Left ventricle myocardium inferior (tissue), 1 donor: Measurements from ENCODE around the gene APOBEC3B. TPM values are rescaled to one million over a fixed set of nuclear protein-coding genes. Genes with fewer than 3 reads are reported as not detected.
"Not testable (repeated sequence)": the region's sequence is repeated elsewhere in the genome, so short reads cannot be mapped to it uniquely, and the experiment has no call there.

Experiments used
- DNase-seq: peaks from one replicate; pipeline ENCODE4 v3.0.0-alpha.2; 2020
- H3K27ac ChIP-seq: fragments of 200-600 bp; replicated peaks from 2 replicates; pipeline ENCODE4 v1.8.0; 2021
- H3K27me3 ChIP-seq: fragments of 200-600 bp; 2 replicates; pipeline ENCODE4 v1.8.0; 2021; ENCODE audit warnings: low read depth
- H3K36me3 ChIP-seq: fragments of 200-600 bp; 2 replicates; pipeline ENCODE4 v1.8.0; 2021
- H3K4me1 ChIP-seq: fragments of 200-600 bp; 2 replicates; pipeline ENCODE4 v1.8.0; 2021
- H3K4me3 ChIP-seq: fragments of 200-600 bp; 2 replicates; pipeline ENCODE4 v1.8.0; 2021; ENCODE audit warnings: mild to moderate bottlenecking, moderate library complexity
- H3K9me3 ChIP-seq: fragments of 200-600 bp; replicated peaks from 2 replicates; pipeline ENCODE4 v1.8.0; 2021
- intact Hi-C: fragments of 100-400 bp; cut with micrococcal nuclease; formaldehyde crosslinking; loops from one replicate; pipeline ENCODE4 v1.11.0; 2022
- total RNA-seq: library from RNA; stranded (reverse); fragmentation: NEBNext Ultra II Directional; extraction: Animal tissue kit (Norgen Biotek cat#: 25700); gene quantifications from one replicate; pipeline ENCODE4 v1.2.1, GENCODE V29; 2021
- TF ChIP-seq, protein P1 (sequence below): fragments of 200-600 bp; IDR thresholded peaks from 2 replicates; pipeline ENCODE4 v1.8.0; 2021; ENCODE audit warnings: antibody characterized with exemption, mild to moderate bottlenecking, borderline replicate concordance
- donor health status: DM: no; HTN: yes; CAD: no; lungs with severe emphysema.

The APOBEC3B gene
- total RNA-seq, 1 donor from 2014 or later, result 0.52 TPM

DNA sequence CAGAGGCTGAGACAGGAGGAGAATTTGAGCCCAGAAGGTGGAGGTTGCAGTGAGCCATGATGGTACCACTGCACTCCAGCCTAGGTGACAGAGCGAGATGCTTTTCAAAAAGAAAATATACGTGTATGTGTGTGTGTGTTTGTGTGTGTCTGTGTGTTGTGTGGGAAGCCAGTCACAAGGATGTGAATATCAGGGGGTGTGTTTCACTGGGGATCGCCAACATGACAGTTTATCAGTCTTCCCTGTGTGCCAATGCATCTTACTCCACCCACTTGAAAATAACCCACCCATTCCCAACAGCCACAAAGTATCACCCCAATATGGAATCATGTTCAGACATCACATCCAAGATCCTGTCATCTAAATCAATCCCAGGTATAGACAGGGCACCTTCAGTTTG lies 10.4 kb upstream of the APOBEC3B start:
- intact Hi-C loops, result no loop called here
- TF ChIP-seq, protein P1, sequence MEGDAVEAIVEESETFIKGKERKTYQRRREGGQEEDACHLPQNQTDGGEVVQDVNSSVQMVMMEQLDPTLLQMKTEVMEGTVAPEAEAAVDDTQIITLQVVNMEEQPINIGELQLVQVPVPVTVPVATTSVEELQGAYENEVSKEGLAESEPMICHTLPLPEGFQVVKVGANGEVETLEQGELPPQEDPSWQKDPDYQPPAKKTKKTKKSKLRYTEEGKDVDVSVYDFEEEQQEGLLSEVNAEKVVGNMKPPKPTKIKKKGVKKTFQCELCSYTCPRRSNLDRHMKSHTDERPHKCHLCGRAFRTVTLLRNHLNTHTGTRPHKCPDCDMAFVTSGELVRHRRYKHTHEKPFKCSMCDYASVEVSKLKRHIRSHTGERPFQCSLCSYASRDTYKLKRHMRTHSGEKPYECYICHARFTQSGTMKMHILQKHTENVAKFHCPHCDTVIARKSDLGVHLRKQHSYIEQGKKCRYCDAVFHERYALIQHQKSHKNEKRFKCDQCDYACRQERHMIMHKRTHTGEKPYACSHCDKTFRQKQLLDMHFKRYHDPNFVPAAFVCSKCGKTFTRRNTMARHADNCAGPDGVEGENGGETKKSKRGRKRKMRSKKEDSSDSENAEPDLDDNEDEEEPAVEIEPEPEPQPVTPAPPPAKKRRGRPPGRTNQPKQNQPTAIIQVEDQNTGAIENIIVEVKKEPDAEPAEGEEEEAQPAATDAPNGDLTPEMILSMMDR, result no peak
- H3K27me3 ChIP-seq, result no peaks in the 10 kb centered on the region
- no peaks in the 10 kb centered on the region for H3K4me1 ChIP-seq
- no peak overlapping the region for H3K4me3 ChIP-seq
- H3K27ac ChIP-seq, result no peak overlapping the region
- no peak for DNase-seq
- H3K9me3 ChIP-seq, result no peaks in the 10 kb centered on the region
- no peaks in the 10 kb centered on the region for H3K36me3 ChIP-seq

DNA sequence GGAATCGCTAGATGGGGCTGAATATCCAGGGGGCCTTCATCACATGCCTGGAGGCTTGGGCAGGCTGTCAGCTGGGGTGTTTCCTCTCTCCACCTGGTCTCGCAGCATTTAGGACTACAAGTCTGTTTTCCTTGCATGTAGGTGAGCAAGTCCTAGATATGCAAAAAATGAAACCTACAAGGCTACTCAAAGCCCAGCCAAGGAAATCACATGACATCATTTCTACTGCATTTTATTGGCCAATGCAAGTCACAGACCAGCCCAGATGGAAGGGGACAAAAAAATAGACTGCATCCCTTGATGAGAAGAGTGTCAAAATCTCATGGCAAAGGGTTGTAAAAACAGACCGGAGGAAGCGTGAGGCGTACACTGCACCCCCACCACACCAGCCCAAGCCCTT lies 9.6 kb upstream of the APOBEC3B start:
- no peaks in the 10 kb centered on the region for H3K36me3 ChIP-seq
- TF ChIP-seq, protein P1, result no peak
- DNase-seq, result no peak
- H3K4me1 ChIP-seq, result no peaks in the 10 kb centered on the region
- intact Hi-C loops, result no loop called here
- H3K9me3 ChIP-seq, result no peaks in the 10 kb centered on the region
- H3K27ac ChIP-seq, result no peak overlapping the region
- no peak overlapping the region for H3K4me3 ChIP-seq
- no peaks in the 10 kb centered on the region for H3K27me3 ChIP-seq

DNA sequence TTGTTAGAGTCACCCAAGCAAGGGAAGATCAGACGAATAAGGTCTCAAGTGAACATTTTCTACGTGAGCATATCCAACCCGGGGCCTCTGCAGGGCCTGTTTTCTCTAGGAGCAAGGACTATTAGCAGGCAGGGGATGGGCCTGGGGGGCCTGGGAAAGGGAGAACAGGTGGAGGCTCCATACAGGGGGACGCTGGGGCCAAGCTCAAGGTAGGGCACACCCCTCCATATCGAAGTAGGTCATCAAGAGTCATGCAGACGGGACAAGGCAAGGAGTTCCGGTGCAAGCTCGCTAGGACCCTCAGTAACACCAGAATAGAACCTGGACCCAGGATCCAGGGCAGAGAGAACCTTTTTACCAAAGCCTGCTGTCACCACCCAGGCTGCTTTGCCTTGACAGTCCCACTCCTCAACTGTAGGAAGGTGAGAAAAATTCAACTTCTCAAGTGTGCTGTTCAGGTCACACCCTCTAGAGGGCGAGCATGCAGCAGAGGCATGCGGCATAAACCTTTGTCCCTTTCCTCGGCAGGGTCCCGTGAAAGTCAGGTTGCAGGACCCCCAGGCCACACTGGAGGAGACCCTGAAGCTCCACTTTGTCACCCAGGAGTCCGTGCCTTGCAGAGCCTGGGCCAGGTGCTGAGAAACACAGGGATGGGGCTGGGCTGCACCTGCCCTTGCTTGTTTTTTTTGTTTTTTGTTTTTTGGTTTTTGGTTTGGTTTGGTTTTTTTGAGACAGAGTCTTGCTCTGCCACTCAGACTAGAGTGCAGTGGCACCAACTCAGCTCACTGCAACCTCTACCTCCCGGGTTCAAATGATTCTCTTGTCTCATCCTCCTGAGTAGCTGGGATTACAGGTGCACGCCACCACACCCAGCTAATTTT lies 8.6 kb upstream of the APOBEC3B start:
- H3K4me1 ChIP-seq, result no peaks in the 10 kb centered on the region
- H3K27me3 ChIP-seq, result no peaks in the 10 kb centered on the region
- no peaks in the 10 kb centered on the region for H3K9me3 ChIP-seq
- no peaks in the 10 kb centered on the region for H3K36me3 ChIP-seq
- DNase-seq, result no peak
- intact Hi-C loops, result no loop called here
- no peak overlapping the region for H3K4me3 ChIP-seq
- TF ChIP-seq, protein P1, result peak; percentile 66
- H3K27ac ChIP-seq, result no peak overlapping the region

DNA sequence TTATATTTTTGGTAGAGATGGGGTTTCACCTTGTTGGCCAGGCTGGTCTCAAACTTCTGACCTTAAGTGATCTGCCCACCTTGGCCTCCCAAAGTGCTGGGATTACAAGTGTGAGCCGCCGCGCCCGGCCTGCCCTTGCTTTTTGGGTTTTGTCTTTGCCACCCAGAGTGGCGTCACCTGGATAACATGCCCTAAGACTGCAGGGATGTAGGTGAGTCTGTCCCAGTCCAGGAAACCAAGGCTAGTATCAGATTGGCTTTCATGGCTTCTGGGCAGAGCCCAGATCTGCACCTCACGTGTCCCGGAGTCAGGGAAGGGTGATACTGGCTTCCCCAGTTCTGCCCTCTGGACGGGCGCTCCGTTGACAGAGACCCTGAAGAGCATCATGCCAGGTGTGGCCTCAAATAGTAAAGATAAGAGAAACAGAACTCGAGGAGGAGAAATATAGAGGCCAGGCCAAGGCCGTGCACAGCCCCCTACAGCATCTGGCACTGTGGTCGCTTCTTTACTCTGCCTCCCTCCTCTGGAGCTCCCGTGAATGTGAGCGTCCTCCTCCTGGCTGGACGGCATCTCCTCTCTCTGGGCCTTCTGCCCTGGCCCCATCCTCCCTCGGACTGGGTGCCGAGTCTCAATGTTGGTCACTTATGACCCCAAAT lies 7.8 kb upstream of the APOBEC3B start:
- no peak for DNase-seq
- intact Hi-C loops, result no loop called here
- no peaks in the 10 kb centered on the region for H3K27me3 ChIP-seq
- no peak overlapping the region for H3K4me3 ChIP-seq
- H3K36me3 ChIP-seq, result no peaks in the 10 kb centered on the region
- no peak overlapping the region for H3K27ac ChIP-seq
- no peaks in the 10 kb centered on the region for H3K9me3 ChIP-seq
- H3K4me1 ChIP-seq, result no peaks in the 10 kb centered on the region
- TF ChIP-seq, protein P1, result no peak

DNA sequence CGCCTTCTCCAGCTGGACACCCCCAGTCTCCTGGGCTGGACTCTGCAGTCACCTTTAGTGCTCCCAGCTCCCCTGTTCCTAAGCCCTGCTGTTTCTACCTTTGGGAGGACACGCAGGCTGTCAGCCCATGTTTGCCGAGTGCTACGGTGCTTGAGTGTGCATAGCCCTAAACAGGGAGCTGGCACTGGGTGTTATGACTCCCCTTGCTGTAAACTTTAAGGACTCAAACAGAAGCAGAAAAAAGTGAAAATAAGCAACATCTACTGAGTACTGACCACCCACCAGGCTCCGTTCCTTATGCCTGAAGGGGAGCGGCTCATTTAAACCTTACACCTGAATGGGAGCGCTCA lies 7.3 kb upstream of the APOBEC3B start:
- Histone ChIP-seq H3K9me3 (no peaks in the 10 kb centered on the region), H3K27ac (no peak overlapping the region), H3K36me3 (no peaks in the 10 kb centered on the region), H3K4me3 (no peak overlapping the region), H3K27me3 (no peaks in the 10 kb centered on the region), H3K4me1 (no peaks in the 10 kb centered on the region)
- TF ChIP-seq, protein P1, result no peak
- intact Hi-C loops, result no loop called here
- no peak for DNase-seq

DNA sequence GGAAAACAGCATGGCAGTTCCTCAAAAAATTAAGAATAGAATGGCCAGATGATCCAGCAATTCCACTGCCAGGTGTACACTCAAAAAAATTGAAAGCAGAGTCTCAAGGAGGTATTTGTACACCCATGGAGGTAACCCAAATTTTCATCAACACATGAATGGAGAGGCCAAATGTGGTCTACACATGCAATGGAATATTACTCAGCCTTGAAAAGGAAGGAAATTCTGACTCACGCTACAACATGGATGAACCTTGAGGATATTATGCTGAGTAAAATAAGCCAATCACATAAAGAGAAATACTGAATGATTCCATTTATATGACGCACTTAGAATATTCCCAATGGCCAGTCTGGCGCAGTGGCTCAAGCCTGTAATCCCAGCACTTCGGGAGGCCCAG lies 4.9 kb upstream of the APOBEC3B start:
- H3K4me3 ChIP-seq, H3K4me1 ChIP-seq, H3K9me3 ChIP-seq, DNase-seq, H3K27me3 ChIP-seq, intact Hi-C loops, H3K27ac ChIP-seq, H3K36me3 ChIP-seq: not testable (repeated sequence)

DNA sequence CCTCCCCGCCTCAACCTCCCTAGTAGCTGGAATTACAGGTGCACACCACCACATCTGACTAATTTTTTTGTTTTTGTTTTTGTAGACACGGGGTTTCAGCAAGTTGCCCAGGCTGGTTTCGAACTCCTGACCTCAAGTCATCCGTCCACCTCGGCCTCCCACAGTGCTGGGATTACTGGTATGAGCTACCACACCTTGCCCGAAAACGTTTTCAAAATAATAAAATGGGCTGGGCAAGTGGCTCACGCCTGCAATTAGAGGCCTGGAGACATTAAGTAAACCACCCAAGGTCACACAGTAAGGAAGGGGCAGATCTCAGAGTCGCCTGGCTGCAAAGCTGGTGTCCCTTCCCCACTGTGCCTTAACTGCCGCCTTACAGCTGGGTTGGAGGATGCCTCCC lies 1.6 kb upstream of the APOBEC3B start:
- H3K4me3 ChIP-seq, H3K27me3 ChIP-seq, DNase-seq, intact Hi-C loops, H3K36me3 ChIP-seq, H3K27ac ChIP-seq, H3K4me1 ChIP-seq, H3K9me3 ChIP-seq: not testable (repeated sequence)
